SK-N-SH treated with all-trans-retinoic acid at 6 μM for 48 hours (cell line): Measurements from ENCODE around the gene MTA3.

ENCODE experiments used
- ATAC-seq: fragments of 200-7000 bp; cut with Tn5 transposase; 3 replicates; pipeline ENCODE4 v1.9.1; 2020; ENCODE audit warnings: mild to moderate bottlenecking, moderate library complexity
- ARNTL ChIP-seq: fragments of 450-650 bp; formaldehyde crosslinking; IDR thresholded peaks from 2 replicates; pipeline ENCODE4 v1.5.0; 2020; ENCODE audit warnings: low read depth, mild to moderate bottlenecking, moderate library complexity, borderline replicate concordance
- BACH2 ChIP-seq: fragments of 250-450 bp; sonication (Bioruptor Pico); IDR thresholded peaks from 2 replicates; pipeline ENCODE4 v1.9.0; 2021; ENCODE audit warnings: mild to moderate bottlenecking, borderline replicate concordance
- CSDC2 ChIP-seq: fragments of 250-450 bp; sonication (Bioruptor Pico); IDR thresholded peaks from 2 replicates; pipeline ENCODE4 v1.5.0; 2020; ENCODE audit warnings: mild to moderate bottlenecking, moderate library complexity
- ESRRG ChIP-seq: fragments of 250-450 bp; sonication (Bioruptor Pico); IDR thresholded peaks from 2 replicates; pipeline ENCODE4 v1.6.1; 2021; ENCODE audit warnings: mild to moderate bottlenecking
- GLIS3 ChIP-seq: fragments of 250-450 bp; sonication (Bioruptor Pico); IDR thresholded peaks from 2 replicates; pipeline ENCODE4 v1.5.0; 2020; ENCODE audit warnings: mild to moderate bottlenecking, moderate library complexity
- ISL1 ChIP-seq: fragments of 250-450 bp; sonication (Bioruptor Pico); IDR thresholded peaks from 2 replicates; pipeline ENCODE4 v2.1.2; 2022; ENCODE audit warnings: mild to moderate bottlenecking, moderate library complexity
- OSR1 ChIP-seq: fragments of 250-450 bp; sonication (Bioruptor Pico); IDR thresholded peaks from 2 replicates; pipeline ENCODE4 v1.8.0; 2022; ENCODE audit warnings: moderate library complexity, mild to moderate bottlenecking, inconsistent platforms
- POU6F1 ChIP-seq: fragments of 250-450 bp; sonication (Bioruptor Pico); IDR thresholded peaks from 2 replicates; pipeline ENCODE4 v1.8.0; 2021; ENCODE audit warnings: low read depth, mild to moderate bottlenecking, moderate library complexity, borderline replicate concordance
- PPARA ChIP-seq: fragments of 250-450 bp; sonication (Bioruptor Pico); IDR thresholded peaks from 2 replicates; pipeline ENCODE4 v1.5.0; 2020; ENCODE audit warnings: mild to moderate bottlenecking, borderline replicate concordance
- RARB ChIP-seq: fragments of 250-450 bp; sonication (Bioruptor Pico); IDR thresholded peaks from 2 replicates; pipeline ENCODE4 v1.8.0; 2021; ENCODE audit warnings: mild to moderate bottlenecking, moderate library complexity
- SNAI2 ChIP-seq: fragments of 250-450 bp; sonication (Bioruptor Pico); IDR thresholded peaks from 2 replicates; pipeline ENCODE4 v1.5.0; 2020; ENCODE audit warnings: mild to moderate bottlenecking, moderate library complexity
- TCF4 ChIP-seq: fragments of 250-450 bp; sonication (Bioruptor Pico); IDR thresholded peaks from 2 replicates; pipeline ENCODE4 v1.8.0; 2021; ENCODE audit warnings: mild to moderate bottlenecking, moderate library complexity, borderline replicate concordance
- TOX ChIP-seq: fragments of 250-450 bp; sonication (Bioruptor Pico); IDR thresholded peaks from 2 replicates; pipeline ENCODE4 v1.8.0; 2021; ENCODE audit warnings: mild to moderate bottlenecking, moderate library complexity, borderline replicate concordance
- TSHZ2 ChIP-seq: fragments of 250-450 bp; sonication (Bioruptor Pico); IDR thresholded peaks from 2 replicates; pipeline ENCODE4 v1.5.0; 2020; ENCODE audit warnings: mild to moderate bottlenecking, moderate library complexity
- ZC3H10 ChIP-seq: fragments of 250-450 bp; sonication (Bioruptor Pico); IDR thresholded peaks from 2 replicates; pipeline ENCODE4 v1.5.1; 2021; ENCODE audit warnings: mild to moderate bottlenecking, moderate library complexity
- ZFP3 ChIP-seq: fragments of 250-450 bp; sonication (Bioruptor Pico); IDR thresholded peaks from 2 replicates; pipeline ENCODE4 v1.5.0; 2020; ENCODE audit warnings: mild to moderate bottlenecking, moderate library complexity
- ZFP30 ChIP-seq: fragments of 450-650 bp; formaldehyde crosslinking; IDR thresholded peaks from 2 replicates; pipeline ENCODE4 v1.5.0; 2022; ENCODE audit warnings: mild to moderate bottlenecking, moderate library complexity
- ZNF565 ChIP-seq: fragments of 450-650 bp; formaldehyde crosslinking; conservative IDR thresholded peaks from 2 replicates; pipeline ENCODE4 v1.5.0; 2020; ENCODE audit warnings: low read depth, mild to moderate bottlenecking, moderate library complexity
- ZNF70 ChIP-seq: fragments of 450-650 bp; formaldehyde crosslinking; IDR thresholded peaks from 2 replicates; pipeline ENCODE4 v1.5.0; 2020; ENCODE audit warnings: mild to moderate bottlenecking, moderate library complexity
- ZNF8 ChIP-seq: fragments of 450-650 bp; formaldehyde crosslinking; IDR thresholded peaks from 2 replicates; pipeline ENCODE4 v1.5.0; 2020; ENCODE audit warnings: mild to moderate bottlenecking, moderate library complexity
- TF ChIP-seq, protein P1 (sequence below): fragments of 250-450 bp; sonication (Bioruptor Pico); IDR thresholded peaks from 2 replicates; pipeline ENCODE4 v1.5.1; 2021; ENCODE audit warnings: mild to moderate bottlenecking, moderate library complexity
- TF ChIP-seq, protein P2 (sequence below): fragments of 250-450 bp; sonication (Bioruptor Pico); IDR thresholded peaks from 2 replicates; pipeline ENCODE4 v1.5.1; 2020; ENCODE audit warnings: low read depth, mild to moderate bottlenecking, moderate library complexity
- TF ChIP-seq, protein P3 (sequence below): fragments of 250-450 bp; sonication (Bioruptor Pico); IDR thresholded peaks from 2 replicates; pipeline ENCODE4 v1.8.0; 2020; ENCODE audit warnings: mild to moderate bottlenecking, moderate library complexity, borderline replicate concordance

The MTA3 gene

DNA sequence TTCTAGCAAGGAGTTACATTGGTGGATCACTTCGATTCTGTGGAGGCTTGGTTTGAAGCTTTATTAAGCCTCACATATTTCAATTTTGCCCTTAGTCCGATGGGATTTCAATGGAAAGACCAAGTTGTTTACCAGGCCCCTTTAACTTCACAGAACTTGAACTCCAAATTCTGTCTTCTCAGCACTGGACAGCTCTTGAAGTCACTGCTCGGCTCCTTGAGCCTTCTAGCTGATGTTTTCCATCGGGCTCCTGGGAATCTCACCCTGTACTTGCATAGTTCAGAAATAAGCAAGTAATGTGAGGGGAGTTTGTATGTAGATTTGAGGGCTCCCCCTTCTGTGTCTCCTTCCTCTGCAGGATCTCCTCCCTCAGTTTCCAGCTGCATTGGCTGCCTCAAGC lies 180.4 kb downstream of the MTA3 start:
- TF ChIP-seq SNAI2 (CRISPR knock-in tag) (no peak), ZNF8 (CRISPR knock-in tag) (no peak), ESRRG (CRISPR knock-in tag) (no peak), TOX (CRISPR knock-in tag) (no peak), CSDC2 (CRISPR knock-in tag) (no peak), ISL1 (CRISPR knock-in tag) (no peak), ZFP30 (no peak), TSHZ2 (CRISPR knock-in tag) (no peak), ZC3H10 (CRISPR knock-in tag) (no peak), PPARA (CRISPR knock-in tag) (no peak), GLIS3 (CRISPR knock-in tag) (no peak), TCF4 (CRISPR knock-in tag) (no peak), ZFP3 (CRISPR knock-in tag) (no peak), ARNTL (CRISPR knock-in tag) (no peak), RARB (CRISPR knock-in tag) (no peak), ZNF70 (no peak), POU6F1 (CRISPR knock-in tag) (no peak)
- TF ChIP-seq, protein P1, sequence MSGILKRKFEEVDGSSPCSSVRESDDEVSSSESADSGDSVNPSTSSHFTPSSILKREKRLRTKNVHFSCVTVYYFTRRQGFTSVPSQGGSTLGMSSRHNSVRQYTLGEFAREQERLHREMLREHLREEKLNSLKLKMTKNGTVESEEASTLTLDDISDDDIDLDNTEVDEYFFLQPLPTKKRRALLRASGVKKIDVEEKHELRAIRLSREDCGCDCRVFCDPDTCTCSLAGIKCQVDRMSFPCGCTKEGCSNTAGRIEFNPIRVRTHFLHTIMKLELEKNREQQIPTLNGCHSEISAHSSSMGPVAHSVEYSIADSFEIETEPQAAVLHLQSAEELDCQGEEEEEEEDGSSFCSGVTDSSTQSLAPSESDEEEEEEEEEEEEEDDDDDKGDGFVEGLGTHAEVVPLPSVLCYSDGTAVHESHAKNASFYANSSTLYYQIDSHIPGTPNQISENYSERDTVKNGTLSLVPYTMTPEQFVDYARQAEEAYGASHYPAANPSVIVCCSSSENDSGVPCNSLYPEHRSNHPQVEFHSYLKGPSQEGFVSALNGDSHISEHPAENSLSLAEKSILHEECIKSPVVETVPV = no peak
- TF ChIP-seq, protein P2, sequence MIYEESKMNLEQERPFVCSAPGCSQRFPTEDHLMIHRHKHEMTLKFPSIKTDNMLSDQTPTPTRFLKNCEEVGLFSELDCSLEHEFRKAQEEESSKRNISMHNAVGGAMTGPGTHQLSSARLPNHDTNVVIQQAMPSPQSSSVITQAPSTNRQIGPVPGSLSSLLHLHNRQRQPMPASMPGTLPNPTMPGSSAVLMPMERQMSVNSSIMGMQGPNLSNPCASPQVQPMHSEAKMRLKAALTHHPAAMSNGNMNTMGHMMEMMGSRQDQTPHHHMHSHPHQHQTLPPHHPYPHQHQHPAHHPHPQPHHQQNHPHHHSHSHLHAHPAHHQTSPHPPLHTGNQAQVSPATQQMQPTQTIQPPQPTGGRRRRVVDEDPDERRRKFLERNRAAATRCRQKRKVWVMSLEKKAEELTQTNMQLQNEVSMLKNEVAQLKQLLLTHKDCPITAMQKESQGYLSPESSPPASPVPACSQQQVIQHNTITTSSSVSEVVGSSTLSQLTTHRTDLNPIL = no peak
- TF ChIP-seq, protein P3, sequence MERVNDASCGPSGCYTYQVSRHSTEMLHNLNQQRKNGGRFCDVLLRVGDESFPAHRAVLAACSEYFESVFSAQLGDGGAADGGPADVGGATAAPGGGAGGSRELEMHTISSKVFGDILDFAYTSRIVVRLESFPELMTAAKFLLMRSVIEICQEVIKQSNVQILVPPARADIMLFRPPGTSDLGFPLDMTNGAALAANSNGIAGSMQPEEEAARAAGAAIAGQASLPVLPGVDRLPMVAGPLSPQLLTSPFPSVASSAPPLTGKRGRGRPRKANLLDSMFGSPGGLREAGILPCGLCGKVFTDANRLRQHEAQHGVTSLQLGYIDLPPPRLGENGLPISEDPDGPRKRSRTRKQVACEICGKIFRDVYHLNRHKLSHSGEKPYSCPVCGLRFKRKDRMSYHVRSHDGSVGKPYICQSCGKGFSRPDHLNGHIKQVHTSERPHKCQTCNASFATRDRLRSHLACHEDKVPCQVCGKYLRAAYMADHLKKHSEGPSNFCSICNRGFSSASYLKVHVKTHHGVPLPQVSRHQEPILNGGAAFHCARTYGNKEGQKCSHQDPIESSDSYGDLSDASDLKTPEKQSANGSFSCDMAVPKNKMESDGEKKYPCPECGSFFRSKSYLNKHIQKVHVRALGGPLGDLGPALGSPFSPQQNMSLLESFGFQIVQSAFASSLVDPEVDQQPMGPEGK (CRISPR knock-in tag) = no peak
- ATAC-seq = no peak

DNA sequence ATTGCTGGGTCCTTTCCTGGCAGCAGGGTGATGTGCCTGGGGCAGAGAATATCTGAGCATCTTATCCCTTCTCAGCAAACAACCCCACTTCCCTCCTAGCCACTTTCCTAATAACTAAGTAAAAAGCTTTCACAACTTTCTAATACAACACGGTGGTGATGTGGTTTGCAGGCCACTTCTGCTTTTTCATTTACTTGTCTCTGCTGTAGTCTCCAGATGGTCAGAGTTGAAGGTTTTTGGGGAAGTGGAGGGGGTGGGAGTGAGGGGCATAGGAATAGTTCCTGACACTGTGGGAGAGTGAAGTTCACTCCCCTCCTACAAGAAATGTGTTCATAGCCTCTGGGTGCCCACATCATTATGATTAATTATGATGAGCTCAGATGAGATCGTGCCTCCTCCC lies 183.9 kb downstream of the MTA3 start:
- ATAC-seq = no peak

More for the DNA sequence above, 183.9 kb downstream of the MTA3 start:
- no peak for TF ChIP-seq ZFP30
- no peak for TF ChIP-seq BACH2 (CRISPR knock-in tag)
- TF ChIP-seq, protein P1 = no peak
- no peak for TF ChIP-seq PPARA (CRISPR knock-in tag)
- no peak for TF ChIP-seq ZC3H10 (CRISPR knock-in tag)
- no peak for TF ChIP-seq ZNF8 (CRISPR knock-in tag)
- no peak for TF ChIP-seq ZNF70
- TF ChIP-seq ESRRG (CRISPR knock-in tag) = no peak
- TF ChIP-seq, protein P3 (CRISPR knock-in tag) = no peak
- TF ChIP-seq ZNF565 (CRISPR knock-in tag) = no peak
- no peak for TF ChIP-seq TCF4 (CRISPR knock-in tag)
- TF ChIP-seq, protein P2 = no peak
- TF ChIP-seq RARB (CRISPR knock-in tag) = no peak
- TF ChIP-seq OSR1 = no peak
- TF ChIP-seq SNAI2 (CRISPR knock-in tag) = no peak
- TF ChIP-seq CSDC2 (CRISPR knock-in tag) = no peak
- TF ChIP-seq ISL1 (CRISPR knock-in tag) = no peak
- TF ChIP-seq ZFP3 (CRISPR knock-in tag) = no peak
- TF ChIP-seq GLIS3 (CRISPR knock-in tag) = no peak
- no peak for TF ChIP-seq ARNTL (CRISPR knock-in tag)
